Measurements from ENCODE around the gene ZNF236. TPM values are rescaled to one million over a fixed set of nuclear protein-coding genes. Genes with fewer than 3 reads are reported as not detected.

ZNF236 gene
- total RNA-seq, 1 donor from 2014 or later = 13.3 TPM

GRCh38 chr18:76816127-76816526 is 6.2 kb upstream of the ZNF236 start:
- H3K4me2 ChIP-seq (ENCODE audit: low read length) = no peak overlapping the region
- peaks cover 4% of the 10 kb centered on the region for H3K36me3 ChIP-seq (ENCODE audit: insufficient read depth, low read length)
- peaks cover 38% of the 10 kb centered on the region for H3K79me2 ChIP-seq (ENCODE audit: insufficient read depth, low read length)
- no peaks in the 10 kb centered on the region for H3K9me3 ChIP-seq (ENCODE audit: insufficient read depth, low read depth, low read length)
- no peak overlapping the region for H3K4me3 ChIP-seq (ENCODE audit: insufficient read depth, low read depth, low read length)
- FAIRE-seq = no peak
- no peaks in the 10 kb centered on the region for H3K27me3 ChIP-seq (ENCODE audit: insufficient read depth, low read length)
- no peaks in the 10 kb centered on the region for H3K9me3 Mint-ChIP-seq (ENCODE audit: unreplicated experiment)
- H3K27me3 Mint-ChIP-seq (ENCODE audit: low read depth, unreplicated experiment) = no peaks in the 10 kb centered on the region
- no peak overlapping the region for H3K27ac ChIP-seq (ENCODE audit: low read depth, low read length)
- H3K4me1 ChIP-seq (ENCODE audit: insufficient read depth, low read length) = peaks cover 5% of the 10 kb centered on the region
- peaks cover 5% of the 10 kb centered on the region for H3K36me3 Mint-ChIP-seq (ENCODE audit: low read depth, unreplicated experiment)
- no peak overlapping the region for H3K4me3 Mint-ChIP-seq (ENCODE audit: unreplicated experiment)
- no peak overlapping the region for H3K27ac Mint-ChIP-seq (ENCODE audit: unreplicated experiment)
- peaks cover 11% of the 10 kb centered on the region for H4K20me1 ChIP-seq (ENCODE audit: insufficient read depth, low read length)
- no peak overlapping the region for H2AFZ ChIP-seq (ENCODE audit: low read depth, low read length)
- H3K4me1 Mint-ChIP-seq (ENCODE audit: low read depth, unreplicated experiment) = peaks cover 7% of the 10 kb centered on the region
- no peak overlapping the region for H3K9ac ChIP-seq (ENCODE audit: low read length)
- DNase-seq (ENCODE audit: low read depth) = no peak
- TF ChIP-seq CTCF (IDR thresholded peaks at IDR 0.05; ENCODE audit: insufficient read depth, low read depth, low read length) = no peak
- TF ChIP-seq EZH2 (IDR thresholded peaks at IDR 0.05; ENCODE audit: insufficient read depth, low read length) = no peak

DNA sequence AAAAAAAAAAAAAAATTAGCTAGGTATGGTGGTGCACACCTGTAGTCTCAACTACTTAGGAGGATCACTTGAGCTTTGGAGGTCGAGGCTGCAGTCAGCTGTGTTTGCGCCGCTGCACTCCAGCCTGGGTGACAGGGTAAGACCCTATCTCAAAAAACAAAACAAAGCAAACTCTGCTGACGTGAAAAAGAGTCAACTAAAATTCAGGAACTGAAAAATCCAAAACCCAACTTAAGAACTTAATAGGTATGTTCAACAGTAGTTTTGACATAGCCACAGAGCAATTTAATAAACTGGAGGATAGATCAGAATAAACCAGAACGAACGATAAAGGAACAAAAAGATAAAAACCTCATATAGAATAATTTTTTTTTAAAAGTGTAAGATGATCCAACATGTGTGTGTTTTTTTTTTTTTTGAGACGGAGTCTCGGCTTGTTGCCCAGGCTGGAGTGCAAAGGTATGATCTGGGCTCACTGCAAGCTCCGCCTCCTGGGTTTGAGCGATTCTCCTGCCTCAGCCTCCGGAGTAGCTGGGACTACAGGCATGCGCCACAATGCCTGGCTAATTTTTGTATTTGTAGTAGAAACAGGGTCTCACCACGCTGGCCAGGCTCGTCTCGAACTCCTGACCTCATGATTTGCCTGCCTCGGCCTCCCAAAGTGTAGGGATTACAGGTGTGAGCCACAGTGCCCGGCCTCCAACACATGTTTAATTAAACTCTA is 4.3 kb upstream of the ZNF236 start:
- no peak overlapping the region for H3K27ac ChIP-seq (ENCODE audit: low read depth, low read length)
- Mint-ChIP-seq H3K4me3 (ENCODE audit: unreplicated experiment) (no peak overlapping the region), H3K27me3 (ENCODE audit: low read depth, unreplicated experiment) (no peaks in the 10 kb centered on the region), H3K27ac (ENCODE audit: unreplicated experiment) (no peak overlapping the region), H3K36me3 (ENCODE audit: low read depth, unreplicated experiment) (peaks cover 5% of the 10 kb centered on the region), H3K4me1 (ENCODE audit: low read depth, unreplicated experiment) (peaks cover 8% of the 10 kb centered on the region), H3K9me3 (ENCODE audit: unreplicated experiment) (no peaks in the 10 kb centered on the region)
- no peaks in the 10 kb centered on the region for H3K9me3 ChIP-seq (ENCODE audit: insufficient read depth, low read depth, low read length)
- no peak overlapping the region for H3K4me2 ChIP-seq (ENCODE audit: low read length)
- H3K27me3 ChIP-seq (ENCODE audit: insufficient read depth, low read length) = no peaks in the 10 kb centered on the region
- no peak overlapping the region for H2AFZ ChIP-seq (ENCODE audit: low read depth, low read length)
- no peak for TF ChIP-seq CTCF (IDR thresholded peaks at IDR 0.05; ENCODE audit: insufficient read depth, low read depth, low read length)
- TF ChIP-seq EZH2 (IDR thresholded peaks at IDR 0.05; ENCODE audit: insufficient read depth, low read length) = no peak
- peaks cover 49% of the 10 kb centered on the region for H3K79me2 ChIP-seq (ENCODE audit: insufficient read depth, low read length)
- no peak for DNase-seq (ENCODE audit: low read depth)
- H3K9ac ChIP-seq (ENCODE audit: low read length) = no peak overlapping the region
- peaks cover 8% of the 10 kb centered on the region for H3K4me1 ChIP-seq (ENCODE audit: insufficient read depth, low read length)
- no peak for FAIRE-seq
- H4K20me1 ChIP-seq (ENCODE audit: insufficient read depth, low read length) = peaks cover 11% of the 10 kb centered on the region
- peaks cover 4% of the 10 kb centered on the region for H3K36me3 ChIP-seq (ENCODE audit: insufficient read depth, low read length)
- no peak overlapping the region for H3K4me3 ChIP-seq (ENCODE audit: insufficient read depth, low read depth, low read length)
